ENCODE measurements around the gene FEV.

DNA sequence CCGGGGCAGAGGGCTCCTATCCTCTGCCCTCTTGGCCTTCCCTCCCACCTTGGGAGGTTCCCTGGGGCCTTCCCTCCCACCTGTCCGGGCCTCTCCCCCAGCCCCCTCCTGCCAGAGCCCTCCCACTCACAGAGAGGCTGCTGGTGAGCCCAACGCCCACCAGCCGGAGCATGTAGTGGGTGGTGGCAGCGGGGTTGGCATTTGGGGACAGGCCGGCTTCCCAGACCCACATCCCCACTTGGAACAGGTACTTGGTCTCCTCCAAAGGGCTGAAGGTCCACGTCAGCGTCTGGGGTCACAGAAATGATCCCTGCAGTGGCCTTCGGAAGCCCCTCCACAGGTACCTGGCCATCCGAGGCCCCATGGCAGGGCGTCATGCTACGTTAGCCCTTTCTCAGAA is 37.1 kb upstream of the FEV start:
- TF ChIP-seq, protein P1, sequence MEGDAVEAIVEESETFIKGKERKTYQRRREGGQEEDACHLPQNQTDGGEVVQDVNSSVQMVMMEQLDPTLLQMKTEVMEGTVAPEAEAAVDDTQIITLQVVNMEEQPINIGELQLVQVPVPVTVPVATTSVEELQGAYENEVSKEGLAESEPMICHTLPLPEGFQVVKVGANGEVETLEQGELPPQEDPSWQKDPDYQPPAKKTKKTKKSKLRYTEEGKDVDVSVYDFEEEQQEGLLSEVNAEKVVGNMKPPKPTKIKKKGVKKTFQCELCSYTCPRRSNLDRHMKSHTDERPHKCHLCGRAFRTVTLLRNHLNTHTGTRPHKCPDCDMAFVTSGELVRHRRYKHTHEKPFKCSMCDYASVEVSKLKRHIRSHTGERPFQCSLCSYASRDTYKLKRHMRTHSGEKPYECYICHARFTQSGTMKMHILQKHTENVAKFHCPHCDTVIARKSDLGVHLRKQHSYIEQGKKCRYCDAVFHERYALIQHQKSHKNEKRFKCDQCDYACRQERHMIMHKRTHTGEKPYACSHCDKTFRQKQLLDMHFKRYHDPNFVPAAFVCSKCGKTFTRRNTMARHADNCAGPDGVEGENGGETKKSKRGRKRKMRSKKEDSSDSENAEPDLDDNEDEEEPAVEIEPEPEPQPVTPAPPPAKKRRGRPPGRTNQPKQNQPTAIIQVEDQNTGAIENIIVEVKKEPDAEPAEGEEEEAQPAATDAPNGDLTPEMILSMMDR (IDR thresholded peaks at IDR 0.05) = no peak
- TF ChIP-seq, protein P2, sequence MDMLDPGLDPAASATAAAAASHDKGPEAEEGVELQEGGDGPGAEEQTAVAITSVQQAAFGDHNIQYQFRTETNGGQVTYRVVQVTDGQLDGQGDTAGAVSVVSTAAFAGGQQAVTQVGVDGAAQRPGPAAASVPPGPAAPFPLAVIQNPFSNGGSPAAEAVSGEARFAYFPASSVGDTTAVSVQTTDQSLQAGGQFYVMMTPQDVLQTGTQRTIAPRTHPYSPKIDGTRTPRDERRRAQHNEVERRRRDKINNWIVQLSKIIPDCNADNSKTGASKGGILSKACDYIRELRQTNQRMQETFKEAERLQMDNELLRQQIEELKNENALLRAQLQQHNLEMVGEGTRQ (IDR thresholded peaks at IDR 0.05) = no peak
- TF ChIP-seq ZNF302 (CRISPR knock-in tag; IDR thresholded peaks at IDR 0.05) = no peak
- TF ChIP-seq SREBF2 (IDR thresholded peaks at IDR 0.05) = no peak
- no peak for TF ChIP-seq POLR2A (IDR thresholded peaks at IDR 0.05; ENCODE audit: low read length)
- TF ChIP-seq CEBPB (IDR thresholded peaks at IDR 0.05) = no peak
- TF ChIP-seq CHD4 (IDR thresholded peaks at IDR 0.05; ENCODE audit: borderline replicate concordance) = no peak
- TF ChIP-seq RAD21 (conservative IDR thresholded peaks at IDR 0.05 in 1 of 2, IDR thresholded peaks at IDR 0.05 in 1 of 2) = no peak
- TF ChIP-seq, protein P3, sequence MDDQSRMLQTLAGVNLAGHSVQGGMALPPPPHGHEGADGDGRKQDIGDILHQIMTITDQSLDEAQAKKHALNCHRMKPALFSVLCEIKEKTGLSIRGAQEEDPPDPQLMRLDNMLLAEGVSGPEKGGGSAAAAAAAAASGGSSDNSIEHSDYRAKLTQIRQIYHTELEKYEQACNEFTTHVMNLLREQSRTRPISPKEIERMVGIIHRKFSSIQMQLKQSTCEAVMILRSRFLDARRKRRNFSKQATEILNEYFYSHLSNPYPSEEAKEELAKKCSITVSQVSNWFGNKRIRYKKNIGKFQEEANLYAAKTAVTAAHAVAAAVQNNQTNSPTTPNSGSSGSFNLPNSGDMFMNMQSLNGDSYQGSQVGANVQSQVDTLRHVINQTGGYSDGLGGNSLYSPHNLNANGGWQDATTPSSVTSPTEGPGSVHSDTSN (IDR thresholded peaks at IDR 0.05) = no peak
- TF ChIP-seq, protein P4, sequence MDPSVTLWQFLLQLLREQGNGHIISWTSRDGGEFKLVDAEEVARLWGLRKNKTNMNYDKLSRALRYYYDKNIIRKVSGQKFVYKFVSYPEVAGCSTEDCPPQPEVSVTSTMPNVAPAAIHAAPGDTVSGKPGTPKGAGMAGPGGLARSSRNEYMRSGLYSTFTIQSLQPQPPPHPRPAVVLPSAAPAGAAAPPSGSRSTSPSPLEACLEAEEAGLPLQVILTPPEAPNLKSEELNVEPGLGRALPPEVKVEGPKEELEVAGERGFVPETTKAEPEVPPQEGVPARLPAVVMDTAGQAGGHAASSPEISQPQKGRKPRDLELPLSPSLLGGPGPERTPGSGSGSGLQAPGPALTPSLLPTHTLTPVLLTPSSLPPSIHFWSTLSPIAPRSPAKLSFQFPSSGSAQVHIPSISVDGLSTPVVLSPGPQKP (IDR thresholded peaks at IDR 0.05; ENCODE audit: low read depth, low read length) = no peak
- no peak for TF ChIP-seq RARB (CRISPR knock-in tag; IDR thresholded peaks at IDR 0.05)
- no peak for TF ChIP-seq EP300 (IDR thresholded peaks at IDR 0.05)
- no peak for TF ChIP-seq EHMT2 (IDR thresholded peaks at IDR 0.05; ENCODE audit: low read depth)
- TF ChIP-seq MAZ (IDR thresholded peaks at IDR 0.05; ENCODE audit: borderline replicate concordance, low read depth, low read length) = no peak

Measured in A549 (cell line).